ENCODE measurements around the gene MYL7.

MYL7 gene

DNA sequence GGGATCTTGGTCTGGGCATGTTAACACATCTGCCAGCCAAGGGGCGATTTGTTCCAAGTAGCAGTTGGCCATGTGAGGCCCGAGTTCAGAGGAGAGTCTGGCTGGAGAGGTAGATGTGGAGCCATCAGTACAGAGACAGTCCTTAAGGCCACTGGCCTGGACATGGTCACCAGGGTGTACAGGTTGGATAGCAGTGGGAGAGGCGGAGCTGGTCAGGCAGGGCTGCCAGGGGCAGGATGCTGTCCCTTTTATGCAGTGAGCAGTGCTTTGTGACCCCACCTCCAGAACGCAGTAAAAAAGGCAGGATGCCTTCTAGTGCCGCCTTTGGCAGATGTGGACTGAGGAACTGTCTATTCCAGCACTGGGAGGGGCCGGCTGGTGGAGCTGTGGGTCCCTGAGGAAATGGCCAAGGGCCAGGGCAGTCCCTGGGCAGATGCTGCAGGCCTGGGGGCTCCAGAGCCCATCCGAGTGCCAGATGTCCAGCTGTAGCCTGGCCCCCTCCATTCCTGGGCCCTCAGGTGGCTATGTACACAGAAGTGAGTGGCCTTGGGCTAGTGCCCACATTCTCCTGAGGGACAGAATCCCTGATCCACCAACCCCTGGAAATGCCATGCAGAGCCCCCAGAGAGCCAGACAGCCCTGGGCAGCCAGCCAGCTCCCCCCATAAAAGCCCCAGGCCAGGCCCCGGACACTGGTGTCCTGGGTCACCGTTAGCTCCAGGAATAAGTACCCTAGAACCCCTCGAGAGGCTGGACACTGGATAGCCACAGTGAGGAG is 17.2 kb upstream of the MYL7 start:
- no peak for TF ChIP-seq CTCF (IDR thresholded peaks at IDR 0.05; ENCODE audit: low read depth, low read length)
- no peak for DNase-seq (ENCODE audit: extremely low read depth, low read depth)

DNA sequence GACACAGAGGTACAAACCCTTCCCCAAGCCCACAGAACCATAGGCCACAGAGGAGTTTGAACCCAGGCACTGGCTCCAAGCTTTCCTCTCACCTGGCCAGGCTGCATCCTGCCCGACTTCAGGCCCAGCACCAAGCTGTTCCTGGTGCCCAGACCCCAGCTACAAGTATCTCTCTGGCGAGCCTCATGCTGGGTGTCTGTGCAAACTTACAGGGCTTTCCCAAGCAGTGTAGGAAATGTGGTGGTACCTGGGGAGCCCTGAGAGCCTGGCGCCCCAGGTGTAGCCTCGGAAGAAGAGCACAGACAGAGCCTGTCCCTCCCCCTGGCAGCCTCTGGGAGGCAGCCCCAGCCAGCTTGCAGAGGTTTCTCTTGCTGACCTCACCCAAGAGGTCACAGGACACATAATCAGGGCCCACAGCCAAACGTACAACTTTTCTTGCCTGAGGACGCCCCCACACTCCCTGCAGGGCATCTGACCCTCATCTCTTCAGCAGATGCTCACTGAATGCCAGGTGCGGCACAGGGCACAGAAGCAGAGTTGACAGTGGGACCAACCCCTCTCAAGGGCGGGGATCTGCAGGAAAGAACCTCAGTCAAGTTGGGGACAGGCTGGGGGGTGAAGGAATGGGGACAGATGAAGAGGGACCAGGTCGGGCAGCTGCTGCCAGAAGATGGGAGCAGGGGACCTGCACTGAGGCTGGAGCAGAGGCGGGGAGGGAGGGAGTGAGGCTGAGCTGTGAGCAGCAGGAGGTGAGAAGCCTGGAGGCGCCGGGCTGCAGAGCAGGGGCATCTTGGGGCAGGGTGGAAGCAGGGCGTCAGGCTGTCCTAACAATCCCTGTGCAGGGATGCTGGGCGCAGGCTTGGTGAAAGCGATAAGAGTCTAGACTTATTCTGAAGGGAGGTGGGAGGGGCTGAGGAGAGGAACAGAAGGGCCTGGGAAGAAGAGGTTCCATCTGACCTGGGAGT is 16.3 kb upstream of the MYL7 start:
- DNase-seq (ENCODE audit: extremely low read depth, low read depth): no peak
- no peak for TF ChIP-seq CTCF (IDR thresholded peaks at IDR 0.05; ENCODE audit: low read depth, low read length)

- no peak for DNase-seq (ENCODE audit: extremely low read depth, low read depth)
- no peak for TF ChIP-seq CTCF (IDR thresholded peaks at IDR 0.05; ENCODE audit: low read depth, low read length)
These were observed 15.4 kb upstream of the MYL7 start for GRCh38 chr7:44156453-44157010.

DNA sequence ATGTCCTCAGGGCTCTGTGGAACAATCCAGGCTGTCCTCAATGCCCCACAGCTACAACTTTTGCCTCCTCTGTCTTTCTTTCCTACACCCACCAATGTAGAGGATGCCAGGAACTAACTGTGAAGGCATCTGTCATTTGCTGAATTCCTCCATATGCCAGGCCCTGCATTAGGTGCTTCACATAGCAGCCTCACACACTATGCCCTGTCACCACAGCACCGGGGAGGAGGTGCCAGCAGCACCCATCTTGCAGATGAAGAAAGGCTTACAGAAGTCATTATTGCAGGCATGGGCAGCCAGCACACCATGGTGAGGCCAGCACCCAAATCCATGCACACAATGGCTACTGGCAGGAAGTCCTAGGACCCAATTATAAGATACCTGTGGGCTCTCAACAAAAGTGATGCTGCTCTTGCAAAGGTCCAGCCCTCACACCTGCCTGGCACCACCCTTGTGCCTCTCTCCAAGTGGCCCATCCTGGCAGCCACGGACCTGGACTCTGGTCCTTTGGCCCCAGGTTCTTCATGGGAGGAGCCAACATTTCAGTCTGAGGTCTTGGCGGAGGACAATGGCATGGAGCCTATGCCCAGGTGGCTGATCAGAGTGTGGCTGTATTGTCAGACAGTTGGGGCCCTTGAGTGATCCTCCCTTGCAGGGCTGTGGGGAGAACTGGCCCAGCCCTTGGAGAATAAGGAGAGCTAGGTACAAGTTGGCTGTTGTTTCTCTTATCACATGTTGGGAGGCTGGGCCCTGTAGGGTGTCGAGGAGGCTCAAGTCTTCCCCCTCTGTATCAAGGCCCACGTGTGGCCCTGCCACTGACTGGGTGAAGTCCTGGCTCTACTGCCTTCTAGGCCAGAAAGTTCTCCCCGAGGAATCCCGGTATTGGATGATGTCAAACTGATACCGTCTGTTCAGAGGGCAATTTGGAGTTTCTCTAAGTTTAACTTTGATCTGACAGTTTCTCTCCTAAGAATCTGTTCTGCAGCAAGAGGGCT is 14.4 kb upstream of the MYL7 start:
- TF ChIP-seq CTCF (IDR thresholded peaks at IDR 0.05; ENCODE audit: low read depth, low read length): no peak
- no peak for DNase-seq (ENCODE audit: extremely low read depth, low read depth)

DNA sequence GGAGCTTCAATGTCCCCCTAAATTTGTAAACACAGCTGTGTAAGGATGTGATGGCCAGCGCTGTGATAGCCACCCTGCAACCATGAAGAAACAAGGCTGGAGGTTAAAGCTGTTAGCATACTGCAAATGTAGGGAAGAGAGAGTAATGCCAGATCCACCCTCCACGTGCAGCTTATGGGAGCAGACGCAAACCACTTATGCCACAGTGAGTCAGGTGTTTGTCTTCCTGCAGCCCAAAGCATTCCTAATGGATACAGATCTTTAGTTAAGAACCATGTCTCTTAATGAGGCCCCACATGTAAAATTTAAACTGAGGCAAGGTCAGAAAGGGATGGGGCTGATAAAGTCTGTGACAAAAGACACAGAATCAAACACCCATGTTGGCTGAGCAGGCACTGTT is 13.6 kb upstream of the MYL7 start:
- no peak for DNase-seq (ENCODE audit: extremely low read depth, low read depth)
- no peak for TF ChIP-seq CTCF (IDR thresholded peaks at IDR 0.05; ENCODE audit: low read depth, low read length)

DNA sequence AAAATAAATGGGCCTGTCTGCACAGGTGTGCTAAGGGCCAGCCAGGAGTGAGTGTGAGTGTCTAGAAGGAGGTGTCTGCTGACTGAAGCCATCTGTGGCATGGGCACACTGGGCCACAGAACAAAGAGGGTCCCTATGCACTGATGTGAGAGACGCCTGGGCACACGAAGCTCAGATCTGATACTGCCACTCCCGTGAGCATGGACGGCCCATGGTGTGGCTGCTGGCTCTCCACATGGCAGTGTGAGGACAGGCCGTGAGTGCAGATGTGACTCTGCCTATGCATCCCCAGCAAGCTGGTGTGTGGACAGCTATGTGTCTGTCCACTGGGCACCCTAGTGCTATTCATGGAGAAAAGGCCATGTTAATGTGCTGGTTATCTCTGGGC is 12.8 kb upstream of the MYL7 start:
- no peak for TF ChIP-seq CTCF (IDR thresholded peaks at IDR 0.05; ENCODE audit: low read depth, low read length)
- DNase-seq (ENCODE audit: extremely low read depth, low read depth): no peak

All from AG09319 (cell line).